GM23248 (cell line): ENCODE measurements around the gene MGAT4B.

Experiments used
- EZH2 ChIP-seq: fragments of 200-600 bp; sonication (generic); IDR thresholded peaks from 2 replicates; pipeline ENCODE4 v1.6.1; 2018; ENCODE audit warnings: antibody characterized with exemption, mild to moderate bottlenecking; ENCODE audit not compliant: insufficient read depth, poor library complexity, severe bottlenecking
- EZH2phosphoT487 ChIP-seq: fragments of 200-600 bp; sonication (generic); IDR thresholded peaks from 2 replicates; pipeline ENCODE4 v1.6.1; 2018; ENCODE audit warnings: antibody characterized with exemption, moderate library complexity, mild to moderate bottlenecking, low read depth; ENCODE audit not compliant: insufficient read depth

DNA sequence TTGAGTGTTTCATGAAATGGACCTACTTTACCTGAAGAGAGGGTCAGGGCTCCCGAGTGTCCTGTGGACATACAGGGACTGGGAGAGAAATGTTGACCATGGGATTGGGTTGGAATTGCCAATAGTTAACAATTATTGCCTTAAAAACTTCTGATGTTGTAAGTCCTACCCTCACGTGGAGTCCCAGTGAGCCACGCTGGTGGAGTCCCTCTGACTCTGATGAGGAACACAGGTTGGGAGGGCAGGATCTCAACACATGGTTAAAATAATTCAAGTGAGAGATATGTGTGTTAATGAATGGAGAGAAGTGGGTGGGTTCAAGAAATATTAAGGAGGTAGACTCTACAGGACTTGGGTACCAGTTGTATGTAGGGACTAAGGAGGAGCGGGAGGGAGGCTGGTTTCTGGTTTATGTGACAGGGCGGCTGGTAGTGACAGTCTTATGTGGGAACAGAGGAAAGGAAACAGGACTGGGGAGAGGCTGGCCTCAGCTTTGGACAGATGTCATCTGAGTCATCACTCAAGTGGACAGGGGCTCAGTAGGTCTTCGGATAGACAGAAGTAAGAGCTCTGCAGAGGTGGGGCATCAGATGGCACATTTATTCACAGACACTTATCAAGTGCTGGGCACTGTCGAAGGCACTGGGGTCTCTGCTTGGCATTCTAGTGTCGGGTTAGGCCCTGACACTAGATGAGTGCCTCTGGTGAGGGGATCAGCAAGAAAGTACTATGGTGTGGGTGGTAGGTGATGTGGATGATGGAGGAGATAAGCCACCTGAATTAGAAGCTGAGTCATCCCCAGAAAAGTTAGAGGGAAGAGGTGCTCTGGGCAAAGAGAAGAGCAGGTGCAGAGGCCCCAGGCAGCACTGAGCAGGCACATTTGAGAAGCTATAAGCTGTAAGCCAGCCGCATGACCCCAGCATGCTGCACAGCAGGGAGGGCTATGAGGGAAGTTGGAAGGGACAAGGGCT, 46.8 kb downstream of the MGAT4B start:
- TF ChIP-seq EZH2 (no peak), EZH2phosphoT487 (no peak)
